Colonic mucosa (tissue), 4 donors: ENCODE results near the gene S100B. TPM values are rescaled to one million over a fixed set of nuclear protein-coding genes. Genes with fewer than 3 reads are reported as not detected.

Source experiments
- DNase-seq: peaks from one replicate; pipeline ENCODE4 v3.0.0-alpha.2; 2020
- H3K27ac ChIP-seq: fragments of 200-600 bp; one replicate; pipeline ENCODE4 v1.8.0; 2021
- H3K27me3 ChIP-seq: fragments of 200-600 bp; one replicate; pipeline ENCODE4 v1.8.0; 2021
- H3K36me3 ChIP-seq: fragments of 200-600 bp; one replicate; pipeline ENCODE4 v1.8.0; 2021
- H3K4me1 ChIP-seq: fragments of 200-600 bp; one replicate; pipeline ENCODE4 v1.8.0; 2021; ENCODE audit warnings: mild to moderate bottlenecking
- H3K4me3 ChIP-seq: fragments of 200-600 bp; one replicate; pipeline ENCODE4 v1.8.0; 2021
- H3K9ac ChIP-seq, 2 donors: one replicate each; pipeline ENCODE4 v1.7.0; 2013; ENCODE audit warnings: control low read depth in 2 of 2, low read depth in 2 of 2, low read length in 2 of 2
- H3K9me3 ChIP-seq: fragments of 200-600 bp; one replicate; pipeline ENCODE4 v1.8.0; 2021
- CTCF ChIP-seq: fragments of 200-600 bp; IDR thresholded peaks from one replicate; pipeline ENCODE4 v1.8.0; 2022; ENCODE audit warnings: antibody characterized with exemption, mild to moderate bottlenecking
- intact Hi-C: fragments of 100-400 bp; cut with DNase I; formaldehyde crosslinking; loops from one replicate; pipeline ENCODE4 v1.14.1; 2022
- total RNA-seq, 2 donors: library from RNA; stranded (reverse); fragmentation: NEBNext Ultra II Directional in 1 of 2; extraction: Animal tissue kit (Norgen Biotek cat#: 25700) in 1 of 2; gene quantifications; one replicate each; pipeline ENCODE4 v1.2.1, GENCODE V29; 2021
- donor health status: healthy.
- donor health status: DM: no; HTN: no; CAD: no.
- donor health status: DM: no; HTN: no; CAD: no.

S100B gene
- total RNA-seq, 2 donors from 2014 or later, result 3.3 to 8.2 TPM

- no peaks in the 10 kb centered on the region for H3K27me3 ChIP-seq
- H3K36me3 ChIP-seq, result no peaks in the 10 kb centered on the region
- DNase-seq, result no peak
- no peak overlapping the region for H3K9ac ChIP-seq
- no peak overlapping the region for H3K4me3 ChIP-seq
- H3K27ac ChIP-seq, result no peak overlapping the region
- H3K9me3 ChIP-seq, result peaks cover 2% of the 10 kb centered on the region
- intact Hi-C loops, result no loop called here
- no peak for TF ChIP-seq CTCF
- H3K4me1 ChIP-seq, result no peaks in the 10 kb centered on the region
Measured at GRCh38 chr21:46620846-46621245, 16.0 kb upstream of the S100B start.

- no peak for DNase-seq
- no peak overlapping the region for H3K9ac ChIP-seq
- H3K4me3 ChIP-seq, result no peak overlapping the region
- no peak for TF ChIP-seq CTCF
- no peak overlapping the region for H3K27ac ChIP-seq
- H3K27me3 ChIP-seq, result no peaks in the 10 kb centered on the region
- H3K9me3 ChIP-seq, result no peaks in the 10 kb centered on the region
- H3K4me1 ChIP-seq, result no peaks in the 10 kb centered on the region
- H3K36me3 ChIP-seq, result no peaks in the 10 kb centered on the region
- intact Hi-C loops, result no loop called here
Measured at GRCh38 chr21:46619846-46620245, 15.0 kb upstream of the S100B start.

GRCh38 chr21:46618738-46619379 lies 14.0 kb upstream of the S100B start:
- Histone ChIP-seq H3K27me3 (no peaks in the 10 kb centered on the region), H3K27ac (no peak overlapping the region), H3K36me3 (no peaks in the 10 kb centered on the region), H3K9ac (no peak overlapping the region), H3K4me1 (no peaks in the 10 kb centered on the region), H3K4me3 (no peak overlapping the region), H3K9me3 (no peaks in the 10 kb centered on the region)
- DNase-seq, result no peak
- TF ChIP-seq CTCF, result no peak
- intact Hi-C loops, result no loop called here

GRCh38 chr21:46617267-46618051 lies 12.6 kb upstream of the S100B start:
- intact Hi-C loops, result no loop called here
- Histone ChIP-seq H3K27ac (no peak overlapping the region), H3K4me1 (no peaks in the 10 kb centered on the region), H3K9ac (no peak overlapping the region), H3K4me3 (no peak overlapping the region), H3K27me3 (no peaks in the 10 kb centered on the region), H3K36me3 (no peaks in the 10 kb centered on the region), H3K9me3 (no peaks in the 10 kb centered on the region)
- no peak for DNase-seq
- TF ChIP-seq CTCF, result no peak

GRCh38 chr21:46616656-46617055 lies 11.8 kb upstream of the S100B start:
- intact Hi-C loops, result no loop called here
- H3K9me3 ChIP-seq, result no peaks in the 10 kb centered on the region
- no peak for DNase-seq
- H3K27ac ChIP-seq, result no peak overlapping the region
- no peak for TF ChIP-seq CTCF
- no peaks in the 10 kb centered on the region for H3K27me3 ChIP-seq
- H3K4me1 ChIP-seq, result no peaks in the 10 kb centered on the region
- H3K36me3 ChIP-seq, result no peaks in the 10 kb centered on the region
- H3K4me3 ChIP-seq, result no peak overlapping the region
- no peak overlapping the region for H3K9ac ChIP-seq
